ENCODE data around the gene RAF1.

GRCh38 chr3:12659316-12660015, 4.5 kb downstream of the RAF1 start:
- TF ChIP-seq, protein P1, sequence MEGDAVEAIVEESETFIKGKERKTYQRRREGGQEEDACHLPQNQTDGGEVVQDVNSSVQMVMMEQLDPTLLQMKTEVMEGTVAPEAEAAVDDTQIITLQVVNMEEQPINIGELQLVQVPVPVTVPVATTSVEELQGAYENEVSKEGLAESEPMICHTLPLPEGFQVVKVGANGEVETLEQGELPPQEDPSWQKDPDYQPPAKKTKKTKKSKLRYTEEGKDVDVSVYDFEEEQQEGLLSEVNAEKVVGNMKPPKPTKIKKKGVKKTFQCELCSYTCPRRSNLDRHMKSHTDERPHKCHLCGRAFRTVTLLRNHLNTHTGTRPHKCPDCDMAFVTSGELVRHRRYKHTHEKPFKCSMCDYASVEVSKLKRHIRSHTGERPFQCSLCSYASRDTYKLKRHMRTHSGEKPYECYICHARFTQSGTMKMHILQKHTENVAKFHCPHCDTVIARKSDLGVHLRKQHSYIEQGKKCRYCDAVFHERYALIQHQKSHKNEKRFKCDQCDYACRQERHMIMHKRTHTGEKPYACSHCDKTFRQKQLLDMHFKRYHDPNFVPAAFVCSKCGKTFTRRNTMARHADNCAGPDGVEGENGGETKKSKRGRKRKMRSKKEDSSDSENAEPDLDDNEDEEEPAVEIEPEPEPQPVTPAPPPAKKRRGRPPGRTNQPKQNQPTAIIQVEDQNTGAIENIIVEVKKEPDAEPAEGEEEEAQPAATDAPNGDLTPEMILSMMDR (IDR thresholded peaks at IDR 0.05), result no peak
- no peak for TF ChIP-seq POLR2A (IDR thresholded peaks at IDR 0.05)
